A673 (cell line): ENCODE measurements around the gene SHISA5.

ENCODE experiments used
- EZH2 ChIP-seq: fragments of 200-600 bp; sonication (generic); IDR thresholded peaks from 2 replicates; pipeline ENCODE4 v1.6.1; 2017; ENCODE audit warnings: borderline replicate concordance, low read depth, mild to moderate bottlenecking, mixed read lengths, antibody characterized with exemption, low read length; ENCODE audit not compliant: poor library complexity, severe bottlenecking
- TF ChIP-seq, protein P1 (sequence below): fragments of 300-800, 200-600 bp; sonication (generic); conservative IDR thresholded peaks from 2 replicates; pipeline ENCODE4 v1.5.1; 2017; ENCODE audit warnings: low read depth, mild to moderate bottlenecking, antibody characterized with exemption, low read length, moderate library complexity, mixed read lengths

DNA sequence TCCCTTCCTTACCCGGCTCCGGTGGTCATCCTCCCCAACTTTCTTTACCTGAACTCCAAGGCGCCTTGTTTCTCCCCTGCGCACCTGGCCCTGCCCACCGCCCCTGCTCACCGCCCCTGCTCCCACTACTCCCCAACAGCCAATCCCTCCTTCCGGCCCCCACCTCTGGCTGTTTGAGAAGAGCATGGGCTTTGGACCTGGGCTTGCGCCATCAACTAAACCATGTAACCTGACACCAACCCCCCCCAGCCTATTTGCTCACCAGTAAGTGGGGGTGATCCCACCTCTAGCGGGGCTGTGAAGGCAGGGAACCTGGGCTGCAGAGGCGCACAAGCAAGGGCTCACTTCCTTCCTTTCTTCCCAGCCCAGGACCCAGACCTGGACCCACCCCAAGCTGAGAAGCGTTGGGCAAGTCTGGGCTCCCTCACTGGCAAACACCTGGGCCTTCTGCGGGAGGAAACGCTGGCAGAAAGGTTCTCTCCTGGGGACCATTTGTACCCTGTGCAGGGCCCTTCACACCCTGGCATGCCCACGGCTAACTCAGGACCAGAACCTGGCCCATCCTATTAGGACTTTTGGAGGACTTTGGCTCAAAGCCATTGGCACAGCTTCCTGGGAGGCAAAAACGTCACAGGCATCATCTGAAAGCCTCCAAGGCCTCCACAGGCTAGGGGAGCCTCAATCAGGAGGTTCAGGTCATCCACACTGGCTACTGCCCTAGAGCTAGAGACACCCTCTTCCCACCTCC lies 73.8 kb downstream of the SHISA5 start, which contains the start of gene PLXNB1:
- TF ChIP-seq EZH2, result no peak
- TF ChIP-seq, protein P1, sequence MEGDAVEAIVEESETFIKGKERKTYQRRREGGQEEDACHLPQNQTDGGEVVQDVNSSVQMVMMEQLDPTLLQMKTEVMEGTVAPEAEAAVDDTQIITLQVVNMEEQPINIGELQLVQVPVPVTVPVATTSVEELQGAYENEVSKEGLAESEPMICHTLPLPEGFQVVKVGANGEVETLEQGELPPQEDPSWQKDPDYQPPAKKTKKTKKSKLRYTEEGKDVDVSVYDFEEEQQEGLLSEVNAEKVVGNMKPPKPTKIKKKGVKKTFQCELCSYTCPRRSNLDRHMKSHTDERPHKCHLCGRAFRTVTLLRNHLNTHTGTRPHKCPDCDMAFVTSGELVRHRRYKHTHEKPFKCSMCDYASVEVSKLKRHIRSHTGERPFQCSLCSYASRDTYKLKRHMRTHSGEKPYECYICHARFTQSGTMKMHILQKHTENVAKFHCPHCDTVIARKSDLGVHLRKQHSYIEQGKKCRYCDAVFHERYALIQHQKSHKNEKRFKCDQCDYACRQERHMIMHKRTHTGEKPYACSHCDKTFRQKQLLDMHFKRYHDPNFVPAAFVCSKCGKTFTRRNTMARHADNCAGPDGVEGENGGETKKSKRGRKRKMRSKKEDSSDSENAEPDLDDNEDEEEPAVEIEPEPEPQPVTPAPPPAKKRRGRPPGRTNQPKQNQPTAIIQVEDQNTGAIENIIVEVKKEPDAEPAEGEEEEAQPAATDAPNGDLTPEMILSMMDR, result no peak
